ENCODE data around the gene SLC25A47. TPM values are rescaled to one million over a fixed set of nuclear protein-coding genes. Genes with fewer than 3 reads are reported as not detected.

Gene SLC25A47
- total and polyA plus RNA-seq, 2 of the 4 experiments (the other 2 are of a cell fraction) = not detected

GRCh38 chr14:100279563-100279962 is 43.6 kb upstream of the SLC25A47 start:
- intact Hi-C loops (cut with micrococcal nuclease) (no loop called here), in situ Hi-C loops (cut with MboI; ENCODE audit: low sequenced_read_pairs) (no loop called here), dilution Hi-C loops (cut with HindIII; ENCODE audit: low sequenced_read_pairs, unreplicated experiment) (no loop called here)
- Histone ChIP-seq H3K18ac (ENCODE audit: low read depth, low read length) (no peak overlapping the region), H3K23ac (ENCODE audit: low read depth, low read length) (peak overlapping the region; percentile 21; the same call in 1 of the 2 replicates), H3K79me1 (ENCODE audit: low read depth in 1 of 2, low read length in 2 of 2) (peaks cover 39 to 80% of the 10 kb centered on the region in 2 experiments), H4K91ac (ENCODE audit: insufficient read depth, low read depth, low read length) (no peak overlapping the region), H2BK15ac (ENCODE audit: low read depth, low read length) (no peak overlapping the region), H2BK120ac (ENCODE audit: low read depth, low read length) (no peak overlapping the region), H3K56ac (ENCODE audit: extremely low read depth, insufficient read depth, low read length) (no peak overlapping the region), H3K27ac (ENCODE audit: insufficient read depth, low read length) (no peak overlapping the region), H3K9ac (ENCODE audit: low read depth, low read length) (no peak overlapping the region), H2BK5ac (ENCODE audit: low read depth, low read length, poor library complexity, severe bottlenecking) (no peak overlapping the region), H3K36me3 (ENCODE audit: control insufficient read depth, insufficient read depth, low read length) (peaks cover 26% of the 10 kb centered on the region), H3K4ac (ENCODE audit: low read depth, low read length) (no peak overlapping the region), H2AFZ (replicated peaks; ENCODE audit: low read length, poor library complexity) (no peak overlapping the region), H2AK9ac (replicated peaks; ENCODE audit: low read depth, low read length, poor library complexity) (no peak overlapping the region), H3K14ac (replicated peaks; ENCODE audit: low read depth, low read length) (no peak overlapping the region), H4K5ac (ENCODE audit: low read depth, low read length) (no peak overlapping the region), H3K27me3 (ENCODE audit: control insufficient read depth, insufficient read depth, low read length) (no peaks in the 10 kb centered on the region), H2BK20ac (ENCODE audit: low read depth, low read length) (no peak overlapping the region), H3K4me1 (ENCODE audit: control insufficient read depth, insufficient read depth, low read length) (peaks cover 11% of the 10 kb centered on the region), H2AK5ac (ENCODE audit: low read depth, low read length) (no peak overlapping the region), H4K8ac (ENCODE audit: low read depth in 2 of 2, low read length in 2 of 2) (no peak overlapping the region), H3K4me2 (ENCODE audit: low read depth, low read length) (no peak overlapping the region), H3K9me1 (ENCODE audit: insufficient read depth, low read length) (peaks cover 31% of the 10 kb centered on the region), H3K4me3 (ENCODE audit: insufficient read depth, low read depth, low read length) (no peak overlapping the region), H3K9me3 (ENCODE audit: control insufficient read depth, insufficient read depth, low read length) (no peaks in the 10 kb centered on the region), H4K20me1 (ENCODE audit: insufficient read depth, low read length) (peaks cover 47% of the 10 kb centered on the region)
- WGBS, 2 experiments (ENCODE audit: extremely low coverage in 2 of 2, insufficient read length in 1 of 2) = 100% methylated on average over 3 of the region's 8 CpGs; no CpG with 5 or more reads in 1 of the 2 experiments
- ATAC-seq (ENCODE audit: low read depth) (no peak), DNase-seq (no peak)
- CTCF ChIA-PET = interaction anchor here (1.4 kb wide), 1 partner anchor 39 kb away, joined by 4 read pairs; no protein-coding TSS in a partner anchor
- no peak for TF ChIP-seq MAFK (IDR thresholded peaks at IDR 0.05; ENCODE audit: low read depth, low read length)
- TF ChIP-seq ELK1 (IDR thresholded peaks at IDR 0.05; ENCODE audit: borderline replicate concordance, low read depth, low read length) = no peak
- no peak for TF ChIP-seq NFE2L2 (IDR thresholded peaks at IDR 0.05; ENCODE audit: low read depth, low read length)
- no peak for TF ChIP-seq SMC3 (IDR thresholded peaks at IDR 0.05; ENCODE audit: low read depth, low read length)
- no peak for TF ChIP-seq FOS (IDR thresholded peaks at IDR 0.05; ENCODE audit: low read depth, low read length)
- TF ChIP-seq MAZ (IDR thresholded peaks at IDR 0.05; ENCODE audit: borderline replicate concordance, low read depth, low read length) = no peak
- TF ChIP-seq RAD21 (IDR thresholded peaks at IDR 0.05; ENCODE audit: low read length) = no peak
- no peak for TF ChIP-seq MXI1 (IDR thresholded peaks at IDR 0.05; ENCODE audit: borderline replicate concordance, low read depth, low read length)
- no peak for TF ChIP-seq USF2 (IDR thresholded peaks at IDR 0.05; ENCODE audit: low read depth, low read length)
- TF ChIP-seq CHD1 (IDR thresholded peaks at IDR 0.05; ENCODE audit: low read depth, low read length) = no peak
- no peak for TF ChIP-seq RFX5 (IDR thresholded peaks at IDR 0.05; ENCODE audit: low read depth, low read length)
- POLR2A ChIA-PET (ENCODE audit: unreplicated experiment) = no interaction called here
- BruUV-seq (replicated peaks) = no TSS peak
